GM12874 (cell line): ENCODE results near the gene KSR2.

Source experiments
- TF ChIP-seq, protein P1 (sequence below): IDR thresholded peaks from 2 replicates; pipeline ENCODE4 v1.5.1; 2011; ENCODE audit warnings: low read depth, mild to moderate bottlenecking, control low read depth, low read length, moderate library complexity; ENCODE audit not compliant: insufficient read depth

Gene KSR2

DNA sequence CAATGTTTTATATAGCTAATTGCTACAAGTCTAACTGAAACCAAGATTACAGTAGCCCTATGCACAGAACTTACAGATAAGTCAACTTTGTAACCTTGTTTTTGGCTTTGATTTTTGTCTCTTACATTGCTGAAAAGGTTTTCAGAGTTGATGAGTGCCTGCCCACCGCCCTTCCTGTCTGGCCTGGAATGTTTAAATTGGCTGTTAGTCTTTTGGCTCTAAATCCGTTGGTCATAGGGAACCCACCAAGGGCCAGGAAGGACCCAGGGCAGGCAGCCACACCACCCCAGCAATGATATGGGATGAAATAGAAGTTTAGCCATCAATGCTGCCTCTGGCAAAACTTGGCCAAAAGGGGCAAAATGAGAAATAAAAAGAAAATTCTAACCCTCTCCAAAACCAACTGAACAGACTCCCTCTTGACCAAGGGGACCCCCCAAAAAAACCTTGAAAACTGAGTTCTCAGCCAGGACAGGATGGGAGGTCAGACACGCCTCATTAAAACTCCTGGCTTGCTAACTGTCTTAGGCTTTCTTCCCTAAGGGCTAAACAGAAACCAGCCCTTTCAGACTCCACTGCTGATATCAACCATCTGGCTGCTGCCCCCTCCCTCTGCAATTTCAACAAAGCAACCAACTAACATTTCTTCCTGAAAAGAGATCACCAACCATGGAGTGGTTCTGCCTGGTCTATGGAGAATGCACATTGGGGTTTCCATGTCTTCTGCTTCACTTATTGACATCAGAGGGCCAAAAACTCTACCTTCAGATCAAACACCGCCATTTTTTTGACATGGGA lies 365.3 kb downstream of the KSR2 start:
- TF ChIP-seq, protein P1, sequence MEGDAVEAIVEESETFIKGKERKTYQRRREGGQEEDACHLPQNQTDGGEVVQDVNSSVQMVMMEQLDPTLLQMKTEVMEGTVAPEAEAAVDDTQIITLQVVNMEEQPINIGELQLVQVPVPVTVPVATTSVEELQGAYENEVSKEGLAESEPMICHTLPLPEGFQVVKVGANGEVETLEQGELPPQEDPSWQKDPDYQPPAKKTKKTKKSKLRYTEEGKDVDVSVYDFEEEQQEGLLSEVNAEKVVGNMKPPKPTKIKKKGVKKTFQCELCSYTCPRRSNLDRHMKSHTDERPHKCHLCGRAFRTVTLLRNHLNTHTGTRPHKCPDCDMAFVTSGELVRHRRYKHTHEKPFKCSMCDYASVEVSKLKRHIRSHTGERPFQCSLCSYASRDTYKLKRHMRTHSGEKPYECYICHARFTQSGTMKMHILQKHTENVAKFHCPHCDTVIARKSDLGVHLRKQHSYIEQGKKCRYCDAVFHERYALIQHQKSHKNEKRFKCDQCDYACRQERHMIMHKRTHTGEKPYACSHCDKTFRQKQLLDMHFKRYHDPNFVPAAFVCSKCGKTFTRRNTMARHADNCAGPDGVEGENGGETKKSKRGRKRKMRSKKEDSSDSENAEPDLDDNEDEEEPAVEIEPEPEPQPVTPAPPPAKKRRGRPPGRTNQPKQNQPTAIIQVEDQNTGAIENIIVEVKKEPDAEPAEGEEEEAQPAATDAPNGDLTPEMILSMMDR = no peak

- TF ChIP-seq, protein P1 = no peak
These were observed 368.9 kb downstream of the KSR2 start for GRCh38 chr12:117599849-117600248.

DNA sequence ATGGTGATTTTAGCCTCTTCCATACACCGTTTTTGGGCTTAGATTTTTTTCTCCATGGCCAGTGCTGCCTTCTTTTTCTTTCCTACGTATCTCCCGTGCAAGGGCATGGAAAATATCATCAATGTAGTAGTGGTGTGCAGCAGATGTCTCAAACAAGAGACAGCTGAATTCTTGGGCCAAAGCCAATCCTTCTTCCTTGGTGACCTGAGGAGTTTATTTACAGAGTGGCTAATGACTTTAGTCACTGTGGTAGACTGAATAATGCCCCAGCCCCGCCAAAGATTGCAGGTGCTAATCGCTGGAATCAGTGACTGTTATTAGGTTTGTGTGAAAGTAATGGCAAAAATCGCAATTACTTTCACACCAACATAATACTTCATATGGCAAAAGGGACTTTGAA lies 371.8 kb downstream of the KSR2 start:
- TF ChIP-seq, protein P1 = no peak

GRCh38 chr12:117595751-117596150 lies 373.0 kb downstream of the KSR2 start:
- TF ChIP-seq, protein P1 = no peak

- TF ChIP-seq, protein P1 = no peak
These were observed 374.3 kb downstream of the KSR2 start for GRCh38 chr12:117594481-117594880.

DNA sequence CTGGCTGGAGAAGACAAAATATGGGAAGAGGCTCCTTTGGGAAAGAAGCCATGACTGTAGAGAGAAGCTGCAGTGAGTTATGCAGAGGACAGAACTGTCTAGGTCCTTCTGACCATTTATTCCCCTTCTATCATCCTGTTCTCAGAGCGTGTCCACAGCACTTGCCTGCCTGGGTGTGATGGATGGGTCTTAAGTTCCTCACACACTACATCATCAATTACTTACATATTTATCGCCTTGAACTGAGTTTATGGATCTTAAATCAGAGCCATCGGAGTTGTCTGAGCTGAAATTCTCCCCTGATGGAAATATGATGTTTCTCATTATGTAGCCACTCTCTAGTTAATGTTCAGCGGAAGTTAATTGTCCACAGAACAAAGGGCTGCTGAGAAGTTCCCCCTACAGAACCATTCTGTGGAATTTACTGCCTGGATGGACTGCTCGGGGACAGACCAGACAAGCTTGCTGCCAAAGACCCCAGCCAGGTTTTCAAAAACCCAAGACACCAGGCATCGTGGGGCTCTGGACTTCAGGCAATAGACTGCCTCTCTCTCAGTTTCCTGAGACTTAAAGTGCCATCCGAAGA lies 374.9 kb downstream of the KSR2 start:
- TF ChIP-seq, protein P1 = no peak

DNA sequence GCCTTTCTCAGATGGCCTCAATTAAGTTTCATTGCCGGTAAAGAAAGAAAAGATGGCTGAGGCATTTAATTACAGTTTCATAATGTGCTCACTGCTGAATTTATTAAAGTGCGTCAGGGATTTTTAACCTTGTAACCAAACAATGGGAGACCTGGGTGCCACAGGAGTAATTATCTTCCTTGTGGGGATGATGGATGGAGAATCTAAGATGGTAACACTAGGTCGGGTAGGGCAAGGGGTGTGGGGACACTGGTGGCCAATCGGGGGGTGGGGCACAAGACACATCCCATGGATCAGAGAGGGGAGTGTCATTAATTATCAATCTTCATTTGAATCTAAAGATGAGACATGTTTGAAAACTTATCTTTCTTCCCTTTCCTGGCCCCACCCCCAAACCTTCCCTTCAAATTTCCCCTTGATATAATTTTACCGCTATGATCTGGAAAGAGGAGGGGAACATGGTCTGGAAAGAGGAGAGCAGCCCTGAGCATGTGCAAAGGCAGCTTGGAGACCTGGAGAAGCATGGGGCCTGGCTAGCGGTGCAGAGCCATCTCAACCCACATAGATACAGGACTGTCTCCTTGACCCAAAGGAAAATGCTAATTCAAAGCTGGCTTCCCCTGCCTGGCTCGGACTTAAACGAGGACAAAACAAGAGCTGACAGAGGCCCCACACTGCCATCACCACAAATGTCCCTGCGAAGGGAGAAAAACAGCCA lies 376.0 kb downstream of the KSR2 start:
- TF ChIP-seq, protein P1 = no peak
